RWPE2 (cell line): ENCODE data around the gene NRXN2.

Source experiments
- ATAC-seq: fragments of 200-7000 bp; cut with Tn5 transposase; 3 replicates; pipeline ENCODE4 v1.9.1; 2021; ENCODE audit warnings: low read depth
- DNase-seq: peaks from one replicate; pipeline ENCODE4 v3.0.0-alpha.2; 2020; ENCODE audit warnings: low spot score
- H3K27ac ChIP-seq: fragments of 450-650 bp; 2 replicates; pipeline ENCODE4 v1.5.1; 2017; ENCODE audit warnings: mild to moderate bottlenecking; ENCODE audit not compliant: poor library complexity, severe bottlenecking
- H3K27me3 ChIP-seq: fragments of 250-450 bp; sonication (Bioruptor Pico); 2 replicates; pipeline ENCODE4 v1.5.1; 2021; ENCODE audit warnings: mild to moderate bottlenecking, moderate library complexity; ENCODE audit not compliant: insufficient read depth, poor library complexity, severe bottlenecking
- H3K36me3 ChIP-seq: fragments of 250-450 bp; sonication (Bioruptor Pico); 2 replicates; pipeline ENCODE4 v1.5.1; 2020; ENCODE audit warnings: low read depth, mild to moderate bottlenecking, moderate library complexity
- H3K4me1 ChIP-seq: fragments of 250-450 bp; sonication (Bioruptor Pico); 2 replicates; pipeline ENCODE4 v1.5.1; 2021; ENCODE audit warnings: mild to moderate bottlenecking, moderate library complexity; ENCODE audit not compliant: insufficient read depth, poor library complexity, severe bottlenecking
- H3K4me3 ChIP-seq: fragments of 250-450 bp; sonication (Bioruptor Pico); 2 replicates; pipeline ENCODE4 v1.5.1; 2021; ENCODE audit warnings: mild to moderate bottlenecking, moderate library complexity; ENCODE audit not compliant: severe bottlenecking
- H3K9me3 ChIP-seq: fragments of 250-450 bp; sonication (Bioruptor Pico); 2 replicates; pipeline ENCODE4 v1.5.1; 2021; ENCODE audit warnings: mild to moderate bottlenecking, moderate library complexity; ENCODE audit not compliant: severe bottlenecking
- CTCF ChIP-seq: fragments of 450-650 bp; IDR thresholded peaks from one replicate; pipeline ENCODE4 v1.5.1; 2017; ENCODE audit warnings: mild to moderate bottlenecking, moderate library complexity; ENCODE audit not compliant: poor library complexity, severe bottlenecking

The NRXN2 gene

GRCh38 chr11:64605656-64606585 is 117.1 kb downstream of the NRXN2 start:
- H3K36me3 ChIP-seq: no peaks in the 10 kb centered on the region
- H3K9me3 ChIP-seq: no peaks in the 10 kb centered on the region
- no peak for DNase-seq
- no peak for ATAC-seq
- H3K27me3 ChIP-seq: peaks cover 12% of the 10 kb centered on the region
- no peaks in the 10 kb centered on the region for H3K4me1 ChIP-seq
- no peak overlapping the region for H3K4me3 ChIP-seq
- H3K27ac ChIP-seq: no peak overlapping the region
- TF ChIP-seq CTCF: no peak

GRCh38 chr11:64605244-64605560 is 117.8 kb downstream of the NRXN2 start:
- Histone ChIP-seq H3K4me3 (no peak overlapping the region), H3K27ac (no peak overlapping the region), H3K36me3 (no peaks in the 10 kb centered on the region), H3K4me1 (no peaks in the 10 kb centered on the region), H3K27me3 (peaks cover 12% of the 10 kb centered on the region), H3K9me3 (no peaks in the 10 kb centered on the region)
- ATAC-seq: no peak
- TF ChIP-seq CTCF: no peak
- DNase-seq: no peak

- no peak overlapping the region for H3K4me3 ChIP-seq
- TF ChIP-seq CTCF: no peak
- no peak for ATAC-seq
- H3K36me3 ChIP-seq: no peaks in the 10 kb centered on the region
- no peaks in the 10 kb centered on the region for H3K9me3 ChIP-seq
- H3K27ac ChIP-seq: no peak overlapping the region
- peaks cover 12% of the 10 kb centered on the region for H3K27me3 ChIP-seq
- no peak for DNase-seq
- H3K4me1 ChIP-seq: no peaks in the 10 kb centered on the region
Measured at GRCh38 chr11:64604458-64605243, 118.3 kb downstream of the NRXN2 start.

- Histone ChIP-seq H3K27ac (no peak overlapping the region), H3K4me1 (no peaks in the 10 kb centered on the region), H3K4me3 (no peak overlapping the region), H3K36me3 (no peaks in the 10 kb centered on the region), H3K27me3 (peaks cover 10% of the 10 kb centered on the region), H3K9me3 (no peaks in the 10 kb centered on the region)
- no peak for TF ChIP-seq CTCF
- no peak for DNase-seq
- ATAC-seq: no peak
Measured at GRCh38 chr11:64603411-64604110, 119.4 kb downstream of the NRXN2 start.
